ENCODE data around the gene CDC6. TPM values are rescaled to one million over a fixed set of nuclear protein-coding genes. Genes with fewer than 3 reads are reported as not detected.

Gene CDC6, protein sequence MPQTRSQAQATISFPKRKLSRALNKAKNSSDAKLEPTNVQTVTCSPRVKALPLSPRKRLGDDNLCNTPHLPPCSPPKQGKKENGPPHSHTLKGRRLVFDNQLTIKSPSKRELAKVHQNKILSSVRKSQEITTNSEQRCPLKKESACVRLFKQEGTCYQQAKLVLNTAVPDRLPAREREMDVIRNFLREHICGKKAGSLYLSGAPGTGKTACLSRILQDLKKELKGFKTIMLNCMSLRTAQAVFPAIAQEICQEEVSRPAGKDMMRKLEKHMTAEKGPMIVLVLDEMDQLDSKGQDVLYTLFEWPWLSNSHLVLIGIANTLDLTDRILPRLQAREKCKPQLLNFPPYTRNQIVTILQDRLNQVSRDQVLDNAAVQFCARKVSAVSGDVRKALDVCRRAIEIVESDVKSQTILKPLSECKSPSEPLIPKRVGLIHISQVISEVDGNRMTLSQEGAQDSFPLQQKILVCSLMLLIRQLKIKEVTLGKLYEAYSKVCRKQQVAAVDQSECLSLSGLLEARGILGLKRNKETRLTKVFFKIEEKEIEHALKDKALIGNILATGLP
- 100 to 1,000 TPM in 1 of 2 donors, 10 to 100 TPM in 1; 60.9 to 101 TPM for total RNA-seq

DNA sequence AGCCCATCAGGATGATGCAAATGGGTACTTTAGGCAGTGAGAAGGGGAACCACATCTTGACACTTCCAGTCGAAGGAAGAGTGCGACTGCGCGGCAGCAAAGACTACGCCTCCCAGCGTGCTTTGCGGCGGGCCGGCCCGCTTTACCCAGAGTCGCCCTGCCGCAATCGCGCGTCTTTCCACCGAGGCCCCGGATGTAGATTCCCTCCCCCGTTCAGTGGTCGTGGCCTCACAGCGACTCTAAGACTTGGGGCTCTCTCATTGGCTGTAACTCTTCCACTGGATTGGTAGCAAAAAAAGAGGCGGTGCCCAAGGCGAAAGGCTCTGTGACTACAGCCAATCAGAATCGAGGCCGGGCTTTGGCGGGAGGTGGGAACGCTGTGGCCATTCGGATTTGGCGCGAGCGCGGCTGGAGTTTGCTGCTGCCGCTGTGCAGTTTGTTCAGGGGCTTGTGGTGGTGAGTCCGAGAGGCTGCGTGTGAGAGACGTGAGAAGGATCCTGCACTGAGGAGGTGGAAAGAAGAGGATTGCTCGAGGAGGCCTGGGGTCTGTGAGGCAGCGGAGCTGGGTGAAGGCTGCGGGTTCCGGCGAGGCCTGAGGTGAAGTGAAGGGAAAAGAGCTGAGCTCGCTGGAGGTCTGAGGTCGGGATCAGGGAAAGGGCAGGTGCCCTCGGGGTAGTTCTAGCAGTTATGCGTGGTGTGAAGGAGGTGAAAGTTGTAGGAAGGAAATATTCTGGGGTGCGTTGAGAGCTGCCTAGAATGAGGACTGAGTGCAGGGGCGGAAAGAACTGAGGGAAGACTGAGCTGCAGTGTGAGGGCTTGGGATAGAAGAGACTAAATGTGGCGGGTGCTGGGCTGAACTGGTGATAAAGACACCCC, at the start of gene CDC6:
Gene CDC6, plus strand, starts transcription at position 386 of the 876 bp plus-strand sequence. CDS start 1,542 bp downstream, outside the sequence.
- Mint-ChIP-seq H3K4me1 (peaks cover 35% of the 10 kb centered on the region), H3K27ac (peak within 1 kb of the TSS; percentile 97), H3K27me3 (no peaks in the 10 kb centered on the region), H3K9me3 (no peaks in the 10 kb centered on the region), H3K4me3 (peak within 1 kb of the TSS; percentile 99), H3K36me3 (ENCODE audit: low read depth) (peaks cover 59% of the 10 kb centered on the region)
- peak; percentile 89 for ATAC-seq (replicated peaks)

DNA sequence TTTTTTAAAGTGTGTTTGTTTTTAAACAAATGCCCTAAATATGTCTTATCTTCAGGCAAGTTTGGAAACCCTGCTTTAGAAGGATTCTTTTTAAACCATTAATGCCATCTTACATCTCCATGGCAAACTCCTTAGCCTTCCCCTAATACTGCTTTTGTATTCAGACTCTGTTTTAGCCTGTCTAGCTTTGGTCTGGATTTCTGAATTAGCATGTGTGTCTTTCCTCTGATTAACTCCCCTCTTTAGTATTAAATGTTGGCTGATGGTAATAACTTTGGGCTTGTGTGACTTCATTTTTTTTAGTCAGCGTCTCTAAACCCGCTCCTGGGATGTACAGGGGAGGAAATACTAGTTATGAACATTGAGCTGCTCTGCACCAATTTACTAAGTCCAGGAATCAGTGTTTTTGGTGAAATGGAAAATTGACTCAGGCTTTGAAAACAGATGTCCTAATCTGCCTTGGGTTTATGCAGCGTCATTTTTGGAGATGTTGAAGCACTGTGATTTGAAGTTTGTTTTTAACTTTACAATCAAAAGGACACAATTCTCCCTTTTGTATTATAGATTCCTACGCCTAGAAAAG, 46.3 kb upstream of the CDC6 start:
- Mint-ChIP-seq H3K27ac (peak overlapping the region; percentile 71), H3K4me1 (peaks cover 18% of the 10 kb centered on the region), H3K4me3 (no peak overlapping the region), H3K27me3 (no peaks in the 10 kb centered on the region), H3K9me3 (no peaks in the 10 kb centered on the region), H3K36me3 (ENCODE audit: low read depth) (peaks cover 62% of the 10 kb centered on the region)
- ATAC-seq (replicated peaks), result no peak

DNA sequence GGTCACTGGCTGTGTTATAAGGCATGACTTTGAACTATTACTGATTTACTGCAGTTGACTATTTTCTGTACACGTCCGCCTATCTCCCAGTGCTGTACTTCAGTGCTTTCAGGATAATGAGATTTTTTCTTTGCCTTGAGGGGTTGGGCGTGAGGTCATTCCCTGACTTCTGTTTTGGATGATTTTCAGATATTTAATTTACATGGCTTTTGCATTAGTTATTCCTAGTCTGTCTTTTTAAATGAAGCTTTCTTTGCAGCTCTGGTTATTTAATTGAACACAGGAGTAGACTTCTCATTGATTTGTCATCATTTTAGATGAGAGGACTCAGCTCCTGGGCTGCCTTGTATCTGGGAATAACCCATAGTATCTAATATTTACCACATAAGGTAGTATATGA, 44.9 kb upstream of the CDC6 start:
- no peak for ATAC-seq (replicated peaks)
- H3K4me1 Mint-ChIP-seq, result peaks cover 18% of the 10 kb centered on the region
- H3K27me3 Mint-ChIP-seq, result no peaks in the 10 kb centered on the region
- H3K9me3 Mint-ChIP-seq, result no peaks in the 10 kb centered on the region
- H3K36me3 Mint-ChIP-seq (ENCODE audit: low read depth), result peaks cover 50% of the 10 kb centered on the region
- H3K4me3 Mint-ChIP-seq, result no peak overlapping the region
- no peak overlapping the region for H3K27ac Mint-ChIP-seq

DNA sequence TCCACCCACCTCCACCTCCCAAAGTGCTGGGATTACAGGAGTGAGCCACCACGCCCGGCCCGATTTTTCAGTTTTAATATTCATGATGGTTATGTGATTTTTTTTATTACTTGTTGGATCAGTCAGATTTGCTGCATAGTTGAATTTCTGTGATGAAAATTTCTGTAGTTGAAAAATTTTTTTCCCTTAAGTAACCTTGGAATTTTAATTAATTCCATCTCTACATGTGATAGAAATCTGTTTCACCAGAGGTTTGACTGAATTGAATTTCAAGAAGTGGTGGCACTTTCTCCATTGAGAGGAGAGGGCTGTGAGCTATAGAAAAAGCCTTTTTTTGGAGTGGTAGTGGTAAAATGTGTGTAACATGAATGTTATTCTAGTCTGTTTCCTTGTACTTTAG, 43.9 kb upstream of the CDC6 start:
- peaks cover 45% of the 10 kb centered on the region for H3K36me3 Mint-ChIP-seq (ENCODE audit: low read depth)
- H3K4me1 Mint-ChIP-seq, result peaks cover 18% of the 10 kb centered on the region
- no peak overlapping the region for H3K4me3 Mint-ChIP-seq
- no peaks in the 10 kb centered on the region for H3K9me3 Mint-ChIP-seq
- no peak for ATAC-seq (replicated peaks)
- H3K27ac Mint-ChIP-seq, result no peak overlapping the region
- H3K27me3 Mint-ChIP-seq, result no peaks in the 10 kb centered on the region

DNA sequence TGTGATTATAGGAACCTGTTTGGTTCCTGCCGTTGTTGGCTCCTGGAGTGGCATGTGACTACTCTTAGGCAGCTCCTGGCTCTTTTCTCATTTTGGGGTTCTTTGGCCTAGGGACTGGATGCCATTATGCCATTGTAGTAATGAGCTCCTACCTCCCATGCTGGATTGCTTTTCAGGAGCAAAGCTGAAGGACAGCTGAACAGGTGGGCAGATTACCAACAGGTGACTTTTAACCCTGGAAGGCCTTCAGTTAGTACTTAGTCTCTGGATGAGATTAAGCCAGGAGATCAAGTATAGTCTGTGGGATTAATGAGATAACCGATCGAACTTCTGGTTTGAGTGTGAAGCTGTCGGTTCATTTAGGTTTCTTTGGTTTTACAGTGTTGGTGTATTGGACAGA, 43.4 kb upstream of the CDC6 start:
- no peak for ATAC-seq (replicated peaks)
- H3K4me3 Mint-ChIP-seq, result no peak overlapping the region
- H3K27me3 Mint-ChIP-seq, result no peaks in the 10 kb centered on the region
- no peak overlapping the region for H3K27ac Mint-ChIP-seq
- H3K9me3 Mint-ChIP-seq, result no peaks in the 10 kb centered on the region
- H3K4me1 Mint-ChIP-seq, result peaks cover 18% of the 10 kb centered on the region
- peaks cover 45% of the 10 kb centered on the region for H3K36me3 Mint-ChIP-seq (ENCODE audit: low read depth)

DNA sequence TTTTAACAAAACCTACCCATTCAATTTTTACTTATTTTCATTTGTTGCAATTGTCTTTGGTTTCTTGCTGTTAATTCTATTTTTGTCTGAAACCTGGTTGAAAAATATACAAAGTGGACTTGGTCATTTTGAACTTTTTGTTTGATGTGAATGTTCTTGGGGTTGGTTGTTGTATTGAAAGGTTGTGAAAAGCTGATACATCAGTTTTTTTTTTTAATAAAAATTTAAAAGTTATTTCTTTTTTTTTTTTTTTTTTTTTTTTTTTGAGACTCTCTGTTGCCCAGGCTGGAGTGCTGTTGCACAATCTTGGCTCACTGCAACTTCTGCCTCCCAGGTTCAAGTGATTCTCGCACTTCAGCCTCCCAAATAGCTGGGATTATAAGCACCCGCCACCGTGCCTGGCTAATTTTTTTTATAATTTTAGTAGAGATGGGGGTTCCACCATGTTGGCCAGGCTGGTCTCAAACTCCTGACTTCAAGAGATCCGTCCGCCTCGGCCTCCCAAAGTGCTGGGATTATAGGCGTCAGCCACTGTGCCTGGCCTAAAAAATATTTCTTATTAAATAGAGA, 39.7 kb upstream of the CDC6 start:
- Mint-ChIP-seq H3K4me3 (no peak overlapping the region), H3K27ac (no peak overlapping the region), H3K4me1 (peaks cover 12% of the 10 kb centered on the region), H3K9me3 (no peaks in the 10 kb centered on the region), H3K36me3 (ENCODE audit: low read depth) (peaks cover 42% of the 10 kb centered on the region), H3K27me3 (no peaks in the 10 kb centered on the region)
- ATAC-seq (replicated peaks), result no peak

DNA sequence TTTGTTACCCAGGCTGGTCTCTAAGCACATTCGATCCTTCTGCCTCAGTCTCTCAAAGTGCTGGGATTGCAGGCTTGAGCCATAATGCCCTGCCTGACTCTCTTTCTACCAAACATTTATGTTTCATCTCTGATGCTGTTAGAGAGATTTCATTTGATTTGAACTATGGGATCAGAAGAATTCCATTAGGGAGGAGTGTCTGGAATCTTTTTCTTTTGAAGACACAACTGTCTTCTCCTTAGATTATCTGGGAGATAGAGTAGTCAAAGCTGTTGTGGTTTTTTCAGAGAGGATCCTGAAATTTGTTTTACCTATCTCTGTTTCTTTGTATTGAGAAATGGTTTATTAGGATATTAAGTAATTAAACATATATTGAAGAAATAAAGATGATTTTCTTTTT, 39.2 kb upstream of the CDC6 start:
- Mint-ChIP-seq H3K27me3 (no peaks in the 10 kb centered on the region), H3K27ac (no peak overlapping the region), H3K4me3 (no peak overlapping the region), H3K9me3 (no peaks in the 10 kb centered on the region), H3K4me1 (peaks cover 12% of the 10 kb centered on the region), H3K36me3 (ENCODE audit: low read depth) (peaks cover 37% of the 10 kb centered on the region)
- no peak for ATAC-seq (replicated peaks)

DNA sequence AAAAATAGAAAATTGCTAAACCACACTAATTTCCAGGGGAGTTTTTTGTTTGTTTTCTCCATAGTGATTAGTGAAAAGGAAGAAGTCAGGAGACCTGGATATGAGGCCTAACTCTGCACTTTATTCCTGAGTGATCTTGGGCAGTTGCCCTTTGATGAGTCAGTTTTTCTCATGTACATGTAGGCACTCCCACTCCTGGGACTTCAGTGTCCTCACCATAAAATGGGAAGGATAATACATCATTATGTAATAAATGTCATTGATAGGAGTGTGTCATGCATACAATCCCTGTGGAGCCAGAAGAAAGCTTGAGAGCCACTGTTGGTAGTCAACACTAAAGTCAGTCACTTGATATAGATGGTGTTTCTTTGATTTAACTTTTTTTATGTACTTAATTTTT, 36.1 kb upstream of the CDC6 start:
- H3K4me3 Mint-ChIP-seq, result no peak overlapping the region
- no peak for ATAC-seq (replicated peaks)
- H3K9me3 Mint-ChIP-seq, result no peaks in the 10 kb centered on the region
- peaks cover 16% of the 10 kb centered on the region for H3K36me3 Mint-ChIP-seq (ENCODE audit: low read depth)
- no peak overlapping the region for H3K27ac Mint-ChIP-seq
- H3K27me3 Mint-ChIP-seq, result no peaks in the 10 kb centered on the region
- H3K4me1 Mint-ChIP-seq, result peaks cover 8% of the 10 kb centered on the region

DNA sequence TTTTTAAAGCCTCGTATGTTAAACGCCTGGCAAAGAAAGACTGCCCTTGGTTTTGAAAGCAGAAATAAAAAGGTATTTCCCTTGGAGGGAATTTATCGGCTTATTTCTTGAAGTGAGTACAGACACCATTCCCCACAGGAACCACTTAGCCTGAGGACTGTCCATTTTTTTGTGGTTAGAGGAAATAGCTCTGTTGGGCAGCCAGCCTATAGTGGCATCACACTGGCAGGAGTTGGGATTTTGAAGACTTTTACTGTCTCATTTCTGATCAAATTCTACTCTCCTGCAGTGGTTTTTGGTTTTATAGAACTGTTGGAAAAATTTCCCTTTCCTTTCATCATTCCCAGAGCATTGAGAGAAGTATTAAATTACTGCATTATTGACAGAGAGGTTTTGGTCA, 34.1 kb upstream of the CDC6 start:
- peaks cover 36% of the 10 kb centered on the region for H3K36me3 Mint-ChIP-seq (ENCODE audit: low read depth)
- ATAC-seq (replicated peaks), result no peak

DNA sequence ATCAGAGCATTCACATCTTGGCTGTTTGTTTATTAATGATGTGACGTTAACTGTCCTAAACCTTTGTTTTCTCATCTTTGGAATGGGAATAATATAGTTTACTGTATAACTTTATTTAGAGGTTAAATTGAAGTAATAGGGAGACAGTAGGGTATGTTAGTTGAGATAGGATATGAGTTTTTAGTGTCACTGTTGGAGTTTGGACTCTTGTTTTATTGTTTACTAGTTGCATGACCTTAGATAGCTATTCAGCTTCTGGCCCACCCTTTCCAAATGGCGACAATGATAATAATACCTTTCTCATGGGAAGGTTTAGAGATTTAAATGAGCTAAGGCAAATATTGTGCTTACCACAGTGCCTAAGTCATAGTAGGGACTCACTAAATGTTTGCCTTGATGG, 28.2 kb upstream of the CDC6 start:
- H3K4me1 Mint-ChIP-seq, result peaks cover 9% of the 10 kb centered on the region
- H3K27me3 Mint-ChIP-seq, result no peaks in the 10 kb centered on the region
- H3K27ac Mint-ChIP-seq, result no peak overlapping the region
- no peak overlapping the region for H3K4me3 Mint-ChIP-seq
- ATAC-seq (replicated peaks), result no peak
- peaks cover 79% of the 10 kb centered on the region for H3K36me3 Mint-ChIP-seq (ENCODE audit: low read depth)
- H3K9me3 Mint-ChIP-seq, result no peaks in the 10 kb centered on the region

More for the DNA sequence above, 34.1 kb upstream of the CDC6 start:
- peaks cover 8% of the 10 kb centered on the region for H3K4me1 Mint-ChIP-seq
- no peaks in the 10 kb centered on the region for H3K9me3 Mint-ChIP-seq
- no peak overlapping the region for H3K27ac Mint-ChIP-seq
- no peaks in the 10 kb centered on the region for H3K27me3 Mint-ChIP-seq
- no peak overlapping the region for H3K4me3 Mint-ChIP-seq

DNA sequence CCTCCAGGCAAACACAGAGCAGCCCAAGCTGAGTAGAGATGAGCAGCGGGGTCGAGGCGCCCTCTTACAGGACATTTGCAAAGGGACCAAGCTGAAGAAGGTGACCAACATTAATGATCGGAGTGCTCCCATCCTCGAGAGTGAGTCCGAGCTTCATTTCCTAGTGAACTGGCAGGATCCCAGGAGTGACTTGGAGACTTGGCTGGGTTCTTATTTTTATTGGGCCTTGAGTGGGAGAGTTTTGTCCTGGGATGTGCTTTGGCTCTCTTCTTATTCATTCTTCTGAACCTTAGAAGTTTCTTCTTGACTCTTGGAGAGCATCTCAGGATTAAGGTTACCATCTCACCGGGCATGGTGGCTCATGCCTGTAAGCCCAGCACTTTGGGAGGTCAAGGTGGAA, 27.2 kb upstream of the CDC6 start:
- Mint-ChIP-seq H3K36me3 (ENCODE audit: low read depth) (peaks cover 79% of the 10 kb centered on the region), H3K27me3 (no peaks in the 10 kb centered on the region), H3K4me3 (no peak overlapping the region), H3K9me3 (no peaks in the 10 kb centered on the region), H3K4me1 (peaks cover 9% of the 10 kb centered on the region), H3K27ac (no peak overlapping the region)
- ATAC-seq (replicated peaks), result no peak

DNA sequence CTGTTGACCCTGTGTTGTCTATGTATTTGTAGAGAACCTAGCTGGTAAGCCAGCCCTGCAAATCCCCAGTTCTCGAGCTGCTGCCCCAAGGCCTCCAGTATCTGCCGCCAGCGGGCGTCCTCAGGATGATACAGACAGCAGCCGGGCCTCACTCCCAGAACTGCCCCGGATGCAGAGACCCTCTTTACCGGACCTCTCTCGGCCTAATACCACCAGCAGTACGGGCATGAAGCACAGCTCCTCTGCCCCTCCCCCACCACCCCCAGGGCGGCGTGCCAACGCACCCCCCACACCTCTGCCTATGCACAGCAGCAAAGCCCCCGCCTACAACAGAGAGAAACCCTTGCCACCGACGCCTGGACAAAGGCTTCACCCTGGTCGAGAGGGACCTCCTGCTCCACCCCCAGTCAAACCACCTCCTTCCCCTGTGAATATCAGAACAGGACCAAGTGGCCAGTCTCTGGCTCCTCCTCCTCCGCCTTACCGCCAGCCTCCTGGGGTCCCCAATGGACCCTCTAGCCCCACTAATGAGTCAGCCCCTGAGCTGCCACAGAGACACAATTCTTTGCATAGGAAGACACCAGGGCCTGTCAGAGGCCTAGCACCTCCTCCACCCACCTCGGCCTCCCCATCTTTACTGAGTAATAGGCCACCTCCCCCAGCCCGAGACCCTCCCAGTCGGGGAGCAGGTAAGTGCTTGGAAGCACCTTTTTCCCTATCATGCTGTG, 23.1 kb upstream of the CDC6 start:
- Mint-ChIP-seq H3K4me3 (no peak overlapping the region), H3K4me1 (peaks cover 9% of the 10 kb centered on the region), H3K36me3 (ENCODE audit: low read depth) (peaks cover 41% of the 10 kb centered on the region), H3K27me3 (no peaks in the 10 kb centered on the region), H3K27ac (peak overlapping the region; percentile 60), H3K9me3 (no peaks in the 10 kb centered on the region)
- no peak for ATAC-seq (replicated peaks)

DNA sequence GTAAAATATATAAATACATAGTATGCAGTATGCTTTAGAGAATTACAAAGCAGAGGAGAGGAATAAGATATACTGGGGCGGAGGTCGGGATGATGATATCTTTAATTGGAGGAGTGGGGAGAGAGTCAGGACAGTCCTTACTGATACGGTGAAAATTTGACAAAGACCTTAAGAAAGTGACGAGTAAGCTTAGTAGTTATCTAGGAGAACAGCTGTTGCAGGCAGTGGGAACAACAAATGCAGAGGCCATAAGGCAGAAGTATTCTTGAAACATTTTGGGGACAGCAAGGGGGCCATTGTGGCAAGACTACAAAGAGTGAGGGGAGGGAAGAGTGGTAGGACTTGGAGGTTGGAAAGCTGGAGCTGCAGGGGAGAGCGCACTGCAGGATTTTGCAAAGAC, 22.3 kb upstream of the CDC6 start:
- no peak for ATAC-seq (replicated peaks)

More for the DNA sequence above, 22.3 kb upstream of the CDC6 start:
- Mint-ChIP-seq H3K36me3 (ENCODE audit: low read depth) (peaks cover 38% of the 10 kb centered on the region), H3K27me3 (no peaks in the 10 kb centered on the region), H3K4me3 (no peak overlapping the region), H3K27ac (no peak overlapping the region), H3K9me3 (no peaks in the 10 kb centered on the region), H3K4me1 (peaks cover 9% of the 10 kb centered on the region)
